MM.1S (cell line): ENCODE measurements around the gene TMEM125.

Source experiments
- EZH2 ChIP-seq: fragments of 300-600 bp; sonication (generic); optimal IDR thresholded peaks from 2 replicates; pipeline ENCODE3; 2017; ENCODE audit warnings: low read depth, mild to moderate bottlenecking, antibody characterized with exemption, low read length, mixed read lengths
- EZH2phosphoT487 ChIP-seq: fragments of 300-600 bp; sonication (generic); IDR thresholded peaks from 2 replicates; pipeline ENCODE4 v1.6.1; 2018; ENCODE audit warnings: antibody characterized with exemption, low read length
- TF ChIP-seq, protein P1 (sequence below): fragments of 300-600 bp; sonication (generic); IDR thresholded peaks from 2 replicates; pipeline ENCODE4 v1.5.1; 2016; ENCODE audit warnings: antibody characterized with exemption, low read length, mixed read lengths

DNA sequence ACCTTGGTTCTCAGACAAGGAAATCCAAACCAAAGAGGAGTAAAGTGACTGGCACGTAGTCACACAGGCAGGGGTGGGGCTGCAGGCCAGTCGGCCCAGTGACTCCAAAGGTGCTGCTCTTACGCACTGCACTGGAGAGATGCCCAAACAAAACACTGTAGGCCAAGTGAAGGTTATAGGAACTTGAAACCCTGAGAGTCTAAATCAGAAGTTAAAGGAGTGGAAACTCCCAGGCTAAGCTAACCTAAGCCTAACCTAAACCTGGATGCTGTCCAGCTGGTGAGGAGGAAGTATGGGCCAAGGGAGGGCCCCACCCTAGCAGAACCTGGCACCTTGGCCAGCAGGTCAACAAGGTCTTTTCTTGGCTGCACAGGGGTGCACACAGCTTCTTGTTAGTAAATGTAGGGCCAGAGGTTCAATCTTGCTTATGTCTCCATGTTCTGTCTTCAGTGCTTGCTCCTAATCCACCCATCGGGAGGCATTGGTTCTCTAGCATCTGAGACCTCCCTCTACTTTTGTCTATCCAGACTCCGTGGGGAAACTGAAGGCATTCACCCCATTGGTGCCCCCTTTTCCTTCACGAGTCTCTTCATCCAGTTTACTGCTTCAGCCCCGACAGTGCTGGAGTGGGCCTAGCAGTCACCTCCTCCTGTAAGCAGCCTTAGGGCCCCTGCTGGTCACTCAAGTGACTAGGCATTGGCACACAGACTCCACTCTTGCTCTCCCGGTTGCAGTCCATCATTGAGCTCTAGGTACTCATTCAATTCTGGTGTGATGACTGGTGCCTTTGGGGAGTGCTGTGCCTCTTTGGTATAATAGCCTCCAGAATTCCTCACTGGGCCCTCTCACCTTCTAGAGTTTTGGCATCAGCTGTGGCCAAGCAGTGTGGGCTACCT lies 12.9 kb upstream of the TMEM125 start:
- TF ChIP-seq, protein P1, sequence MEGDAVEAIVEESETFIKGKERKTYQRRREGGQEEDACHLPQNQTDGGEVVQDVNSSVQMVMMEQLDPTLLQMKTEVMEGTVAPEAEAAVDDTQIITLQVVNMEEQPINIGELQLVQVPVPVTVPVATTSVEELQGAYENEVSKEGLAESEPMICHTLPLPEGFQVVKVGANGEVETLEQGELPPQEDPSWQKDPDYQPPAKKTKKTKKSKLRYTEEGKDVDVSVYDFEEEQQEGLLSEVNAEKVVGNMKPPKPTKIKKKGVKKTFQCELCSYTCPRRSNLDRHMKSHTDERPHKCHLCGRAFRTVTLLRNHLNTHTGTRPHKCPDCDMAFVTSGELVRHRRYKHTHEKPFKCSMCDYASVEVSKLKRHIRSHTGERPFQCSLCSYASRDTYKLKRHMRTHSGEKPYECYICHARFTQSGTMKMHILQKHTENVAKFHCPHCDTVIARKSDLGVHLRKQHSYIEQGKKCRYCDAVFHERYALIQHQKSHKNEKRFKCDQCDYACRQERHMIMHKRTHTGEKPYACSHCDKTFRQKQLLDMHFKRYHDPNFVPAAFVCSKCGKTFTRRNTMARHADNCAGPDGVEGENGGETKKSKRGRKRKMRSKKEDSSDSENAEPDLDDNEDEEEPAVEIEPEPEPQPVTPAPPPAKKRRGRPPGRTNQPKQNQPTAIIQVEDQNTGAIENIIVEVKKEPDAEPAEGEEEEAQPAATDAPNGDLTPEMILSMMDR: no peak
- TF ChIP-seq EZH2phosphoT487 (no peak), EZH2 (no peak)
